ENCODE data around the gene CPSF4.

Gene CPSF4

GRCh38 chr7:99402854-99403253 lies 35.9 kb upstream of the CPSF4 start:
- TF ChIP-seq, protein P1, sequence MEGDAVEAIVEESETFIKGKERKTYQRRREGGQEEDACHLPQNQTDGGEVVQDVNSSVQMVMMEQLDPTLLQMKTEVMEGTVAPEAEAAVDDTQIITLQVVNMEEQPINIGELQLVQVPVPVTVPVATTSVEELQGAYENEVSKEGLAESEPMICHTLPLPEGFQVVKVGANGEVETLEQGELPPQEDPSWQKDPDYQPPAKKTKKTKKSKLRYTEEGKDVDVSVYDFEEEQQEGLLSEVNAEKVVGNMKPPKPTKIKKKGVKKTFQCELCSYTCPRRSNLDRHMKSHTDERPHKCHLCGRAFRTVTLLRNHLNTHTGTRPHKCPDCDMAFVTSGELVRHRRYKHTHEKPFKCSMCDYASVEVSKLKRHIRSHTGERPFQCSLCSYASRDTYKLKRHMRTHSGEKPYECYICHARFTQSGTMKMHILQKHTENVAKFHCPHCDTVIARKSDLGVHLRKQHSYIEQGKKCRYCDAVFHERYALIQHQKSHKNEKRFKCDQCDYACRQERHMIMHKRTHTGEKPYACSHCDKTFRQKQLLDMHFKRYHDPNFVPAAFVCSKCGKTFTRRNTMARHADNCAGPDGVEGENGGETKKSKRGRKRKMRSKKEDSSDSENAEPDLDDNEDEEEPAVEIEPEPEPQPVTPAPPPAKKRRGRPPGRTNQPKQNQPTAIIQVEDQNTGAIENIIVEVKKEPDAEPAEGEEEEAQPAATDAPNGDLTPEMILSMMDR (IDR thresholded peaks at IDR 0.05; ENCODE audit: low read length, missing control alignments), result no peak
- no peak for DNase-seq (ENCODE audit: low read depth)
- no peak overlapping the region for H3K4me3 ChIP-seq (replicated peaks; ENCODE audit: low read depth, low read length)

- TF ChIP-seq, protein P1 (IDR thresholded peaks at IDR 0.05; ENCODE audit: low read length, missing control alignments), result no peak
- DNase-seq (ENCODE audit: low read depth), result no peak
- H3K4me3 ChIP-seq (replicated peaks; ENCODE audit: low read depth, low read length), result no peak overlapping the region
Measured at GRCh38 chr7:99403764-99404163, 35.0 kb upstream of the CPSF4 start.

DNA sequence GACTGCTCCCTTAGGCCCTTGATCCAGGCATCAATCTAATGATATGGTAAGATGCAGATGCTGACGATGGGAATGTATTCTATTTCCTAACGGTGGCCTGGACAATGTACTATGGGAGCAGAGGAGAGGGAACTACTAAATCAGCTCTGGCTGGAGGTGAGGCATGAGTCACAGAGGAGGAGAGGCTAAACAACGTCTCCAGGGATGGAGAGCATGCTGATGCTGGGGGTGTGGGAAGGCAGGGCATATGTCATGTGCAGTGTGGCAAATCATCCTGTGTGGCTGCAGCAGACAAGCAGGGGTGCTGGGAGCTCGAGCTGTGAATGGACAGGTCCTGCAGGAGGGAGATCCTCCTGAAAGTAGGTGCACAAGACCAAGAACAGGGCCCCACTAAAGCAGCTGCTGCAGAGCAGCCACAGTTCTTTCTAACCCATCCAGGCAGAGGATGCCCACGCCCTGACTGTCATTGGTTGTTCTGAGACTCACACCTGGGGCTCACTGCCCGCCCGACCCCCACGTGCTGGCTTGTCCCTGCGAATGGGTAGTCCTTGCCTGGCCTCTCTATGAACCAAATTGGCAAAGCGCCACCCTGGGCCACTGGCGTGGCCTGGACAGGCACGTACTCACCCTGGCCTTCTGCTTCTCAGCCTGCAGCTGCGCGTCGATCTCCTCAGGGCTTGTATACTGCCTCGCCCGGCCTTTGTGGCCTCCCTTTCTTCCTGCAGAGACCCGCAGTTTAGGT lies 34.3 kb upstream of the CPSF4 start:
- DNase-seq (ENCODE audit: low read depth), result no peak
- H3K4me3 ChIP-seq (replicated peaks; ENCODE audit: low read depth, low read length), result no peak overlapping the region
- TF ChIP-seq, protein P1 (IDR thresholded peaks at IDR 0.05; ENCODE audit: low read length, missing control alignments), result no peak

- no peak overlapping the region for H3K4me3 ChIP-seq (replicated peaks; ENCODE audit: low read depth, low read length)
- no peak for DNase-seq (ENCODE audit: low read depth)
Measured at GRCh38 chr7:99404977-99405320, 33.8 kb upstream of the CPSF4 start.

DNA sequence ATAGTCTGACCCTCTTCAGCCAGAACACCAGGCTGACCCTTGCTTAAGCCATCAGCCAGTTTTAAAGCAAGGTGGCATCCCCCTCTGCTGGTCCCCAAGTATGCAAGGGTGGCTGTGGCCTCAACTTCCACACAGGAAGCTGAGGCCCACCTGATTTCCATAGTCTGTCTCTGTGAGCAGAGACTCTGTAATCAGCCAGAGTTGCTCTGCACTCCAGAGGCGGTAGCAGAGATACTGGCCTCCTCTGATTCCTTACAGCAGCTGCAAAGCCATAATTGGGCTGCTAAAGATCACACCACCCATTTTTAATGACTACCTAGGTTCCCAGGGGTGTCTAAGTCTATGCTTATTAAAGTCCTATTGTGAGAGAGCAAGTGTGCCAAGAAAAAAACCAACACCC lies 32.2 kb upstream of the CPSF4 start:
- no peak for DNase-seq (ENCODE audit: low read depth)
- TF ChIP-seq, protein P1 (IDR thresholded peaks at IDR 0.05; ENCODE audit: low read length, missing control alignments), result no peak
- H3K4me3 ChIP-seq (replicated peaks; ENCODE audit: low read depth, low read length), result no peak overlapping the region

More at GRCh38 chr7:99404977-99405320, 33.8 kb upstream of the CPSF4 start:
- TF ChIP-seq, protein P1 (IDR thresholded peaks at IDR 0.05; ENCODE audit: low read length, missing control alignments), result no peak

DNA sequence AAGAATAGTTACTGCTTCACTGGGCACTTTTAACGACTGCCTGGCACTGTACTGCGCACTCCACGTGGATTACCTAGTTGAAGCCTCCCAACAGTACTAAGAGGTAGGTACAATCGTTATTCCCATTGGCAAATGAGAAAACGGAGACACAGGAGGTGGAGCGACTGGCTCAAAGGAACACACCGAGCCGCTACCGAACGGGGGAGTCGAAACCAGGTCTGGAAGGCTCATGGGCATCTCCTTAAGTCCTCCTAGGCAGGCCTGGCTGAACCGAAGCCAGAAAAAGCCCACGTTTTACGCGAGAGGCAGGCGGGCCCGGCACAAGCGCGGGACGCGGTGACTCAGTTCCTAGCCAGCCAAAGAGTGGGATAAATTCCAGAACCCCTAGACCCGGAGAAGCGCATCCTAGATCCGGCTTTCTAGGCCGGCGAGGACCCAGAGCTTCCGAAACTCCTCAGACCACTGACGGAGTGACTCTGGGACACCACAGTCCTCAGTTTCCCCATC lies 30.8 kb upstream of the CPSF4 start:
- peak; percentile 74 for DNase-seq (ENCODE audit: low read depth)
- TF ChIP-seq, protein P1 (IDR thresholded peaks at IDR 0.05; ENCODE audit: low read length, missing control alignments), result no peak
- peak overlapping the region; percentile 100 for H3K4me3 ChIP-seq (replicated peaks; ENCODE audit: low read depth, low read length)

All from fibroblast of pulmonary artery (primary cell).